Right lobe of liver (tissue), 4 donors: ENCODE data around the gene ATG7.

ENCODE experiments used
- POLR2A ChIP-seq: fragments of 450-650 bp; IDR thresholded peaks from one replicate; pipeline ENCODE4 v1.6.1; 2017; ENCODE audit warnings: antibody characterized with exemption, mild to moderate bottlenecking
- TF ChIP-seq, protein P1 (sequence below), 4 donors: fragments of 200-600 bp in 3 of 4; fragments of 450-650 bp in 1 of 4; IDR thresholded peaks; one replicate each; pipeline versions ENCODE4 v1.5.1 to v1.8.0; 2016 to 2022; ENCODE audit warnings: antibody characterized with exemption in 4 of 4, mild to moderate bottlenecking in 2 of 4
- donor health status: DM: no; HTN: no; CAD: no.
- donor health status: DM: no; HTN: no; CAD: no.
- donor health status: DM: no; HTN: yes; CAD: no.

GRCh38 chr3:11381141-11381540 is 108.9 kb downstream of the ATG7 start:
- TF ChIP-seq, protein P1, sequence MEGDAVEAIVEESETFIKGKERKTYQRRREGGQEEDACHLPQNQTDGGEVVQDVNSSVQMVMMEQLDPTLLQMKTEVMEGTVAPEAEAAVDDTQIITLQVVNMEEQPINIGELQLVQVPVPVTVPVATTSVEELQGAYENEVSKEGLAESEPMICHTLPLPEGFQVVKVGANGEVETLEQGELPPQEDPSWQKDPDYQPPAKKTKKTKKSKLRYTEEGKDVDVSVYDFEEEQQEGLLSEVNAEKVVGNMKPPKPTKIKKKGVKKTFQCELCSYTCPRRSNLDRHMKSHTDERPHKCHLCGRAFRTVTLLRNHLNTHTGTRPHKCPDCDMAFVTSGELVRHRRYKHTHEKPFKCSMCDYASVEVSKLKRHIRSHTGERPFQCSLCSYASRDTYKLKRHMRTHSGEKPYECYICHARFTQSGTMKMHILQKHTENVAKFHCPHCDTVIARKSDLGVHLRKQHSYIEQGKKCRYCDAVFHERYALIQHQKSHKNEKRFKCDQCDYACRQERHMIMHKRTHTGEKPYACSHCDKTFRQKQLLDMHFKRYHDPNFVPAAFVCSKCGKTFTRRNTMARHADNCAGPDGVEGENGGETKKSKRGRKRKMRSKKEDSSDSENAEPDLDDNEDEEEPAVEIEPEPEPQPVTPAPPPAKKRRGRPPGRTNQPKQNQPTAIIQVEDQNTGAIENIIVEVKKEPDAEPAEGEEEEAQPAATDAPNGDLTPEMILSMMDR (IDR thresholded peaks at IDR 0.05) = no peak
- no peak for TF ChIP-seq POLR2A
